K562 (cell line): ENCODE data around the gene RMP24.
A peak's percentile ranks its signal among the peaks of the same experiment; 100 is the strongest.

Source experiments
- ATAC-seq: fragments of 200-7000 bp; cut with Tn5 transposase; 3 replicates; pipeline ENCODE4 v1.9.1; 2020; ENCODE audit warnings: moderate library complexity
- BruUV-seq: library from RNA; stranded (reverse); fragments of 400-500 nt; replicated peaks from 2 replicates; lab custom pipeline; 2021; lab: Mats Ljungman, UMichigan
- CTCF ChIA-PET: fragments of 300-600 bp; formaldehyde crosslinking; extraction: SDS; loops from one replicate; lab custom pipeline; 2021; ENCODE audit warnings: low intra/inter-chr PET ratio; lab: Yijun Ruan, JAX
- POLR2A ChIA-PET: fragments of 300-600, 350-650 bp; sonication (Branson Sonifier 250); formaldehyde crosslinking; extraction: SDS; loops from one replicate; lab custom pipeline; 2021; ENCODE audit warnings: antibody characterized with exemption, inconsistent platforms; lab: Yijun Ruan, JAX
- DNase-seq, 4 experiments: peaks; one replicate each; pipeline versions ENCODE4 v3.0.0 to v3.0.0-alpha.2; 2011 to 2018; ENCODE audit warnings: low spot score in 3 of 4, mixed read lengths in 3 of 4; ENCODE audit errors: extremely low read depth in 1 of 4
- FAIRE-seq: peaks from 2 replicates; lab custom pipeline; 2011; peaks lifted over from hg19 to GRCh38; lab: Jason Lieb, UNC
- H2AFZ ChIP-seq: 2 replicates; pipeline ENCODE4 v1.6.0; 2011; ENCODE audit warnings: low read depth, low read length, control low read depth, inconsistent platforms
- H3K27ac ChIP-seq: fragments of 200-600 bp; 3 replicates; pipeline ENCODE4 v1.8.0; 2011; ENCODE audit warnings: low read depth, mild to moderate bottlenecking, control low read depth, inconsistent platforms, low read length, moderate library complexity, mixed read lengths; ENCODE audit errors: extremely low read depth
- H3K27me3 ChIP-seq, 2 experiments: fragments of 300-600 bp in 1 of 2; 2 replicates in 1 of 2; 3 replicates in 1 of 2; pipeline versions ENCODE4 v1.6.0 to v1.8.0; 2011; ENCODE audit warnings: inconsistent platforms in 2 of 2, low read length in 2 of 2, mild to moderate bottlenecking in 1 of 2, mixed read lengths in 1 of 2, moderate library complexity in 1 of 2; ENCODE audit not compliant: control insufficient read depth in 2 of 2, insufficient read depth in 2 of 2
- H3K36me3 ChIP-seq: fragments of 300-600 bp; 3 replicates; pipeline ENCODE4 v1.8.0; 2011; ENCODE audit warnings: mild to moderate bottlenecking, low read length, inconsistent platforms; ENCODE audit not compliant: control insufficient read depth, insufficient read depth
- H3K4me1 ChIP-seq, 2 experiments: fragments of 200-600 bp in 1 of 2; replicated peaks in 1 of 2; 2 replicates in 1 of 2; 3 replicates in 1 of 2; pipeline versions ENCODE4 v1.5.1 to v1.8.0; 2011; ENCODE audit warnings: inconsistent platforms in 2 of 2, low read length in 2 of 2, mild to moderate bottlenecking in 1 of 2, mixed read lengths in 1 of 2, moderate library complexity in 1 of 2; ENCODE audit not compliant: control insufficient read depth in 2 of 2, insufficient read depth in 2 of 2
- H3K4me2 ChIP-seq: 2 replicates; pipeline ENCODE4 v1.6.1; 2011; ENCODE audit warnings: low read length, control low read depth, inconsistent platforms, mixed read lengths; ENCODE audit not compliant: insufficient read depth
- H3K4me3 ChIP-seq: fragments of 200-600 bp; sonication (generic), shearing (Covaris generic); 2 replicates; pipeline ENCODE4 v1.5.1; 2016; ENCODE audit warnings: control low read depth, inconsistent platforms
- H3K79me2 ChIP-seq: fragments of 200-600 bp; 3 replicates; pipeline ENCODE4 v1.8.0; 2011; ENCODE audit warnings: low read length, inconsistent platforms; ENCODE audit not compliant: control insufficient read depth, insufficient read depth
- H3K9ac ChIP-seq, 2 experiments: 2 replicates each; pipeline versions ENCODE4 v1.6.0 to v1.6.1; 2011; ENCODE audit warnings: low read depth in 2 of 2, low read length in 2 of 2, control low read depth in 1 of 2, inconsistent platforms in 1 of 2, mild to moderate bottlenecking in 1 of 2, mixed read lengths in 1 of 2; ENCODE audit not compliant: insufficient read depth in 1 of 2
- H3K9me1 ChIP-seq: one replicate; pipeline ENCODE4 v1.6.0; 2011; ENCODE audit warnings: inconsistent platforms, mild to moderate bottlenecking, low read length, moderate library complexity; ENCODE audit not compliant: control insufficient read depth, insufficient read depth
- H3K9me3 ChIP-seq: replicated peaks from 2 replicates; pipeline ENCODE4 v1.5.1; 2011; ENCODE audit warnings: low read depth, low read length, inconsistent platforms; ENCODE audit not compliant: control insufficient read depth, insufficient read depth
- H4K20me1 ChIP-seq: replicated peaks from 2 replicates; pipeline ENCODE4 v1.6.1; 2011; ENCODE audit warnings: low read length, inconsistent platforms, mixed read lengths; ENCODE audit not compliant: control insufficient read depth, insufficient read depth
- GATAD2B ChIP-seq: fragments of 450-650 bp; IDR thresholded peaks from 2 replicates; pipeline ENCODE4 v1.6.1; 2017; ENCODE audit warnings: mild to moderate bottlenecking, borderline replicate concordance
- NFYB ChIP-seq: IDR thresholded peaks from 2 replicates; pipeline ENCODE4 v1.6.1; 2011; ENCODE audit warnings: mild to moderate bottlenecking, moderate library complexity; ENCODE audit not compliant: insufficient read length; ENCODE audit errors: extremely low read depth
- PREB ChIP-seq: sonication (generic); formaldehyde crosslinking; IDR thresholded peaks from 2 replicates; pipeline ENCODE4 v1.8.1; 2023; ENCODE audit warnings: mild to moderate bottlenecking, missing genetic modification reagents
- RNF2 ChIP-seq: sonication (generic); IDR thresholded peaks from 2 replicates; pipeline ENCODE4 v1.6.1; 2016
- ZNF707 ChIP-seq: fragments of 250-450 bp; sonication (Bioruptor Pico); conservative IDR thresholded peaks from 2 replicates; pipeline ENCODE4 v1.8.0; 2022; ENCODE audit warnings: inconsistent platforms, mild to moderate bottlenecking, moderate library complexity
- WGBS: fragments of 100-300 bp; shearing (Covaris generic); methylation state at CpG from one replicate; pipeline ENCODE4 v1.1.6; 2016; ENCODE audit warnings: low coverage, mixed read lengths; ENCODE audit not compliant: insufficient coverage; ENCODE audit errors: missing lambda C conversion rate; 5-methylcytosine and 5-hydroxymethylcytosine counted together
- in situ Hi-C: fragments of 300-500 bp; cut with MboI; formaldehyde crosslinking; loops from 4 replicates; pipeline ENCODE4 v1.15.0; 2018; ENCODE audit warnings: inconsistent platforms, mixed read lengths
- intact Hi-C: fragments of 100-400 bp; cut with micrococcal nuclease; formaldehyde crosslinking; loops from 2 replicates; pipeline ENCODE4 v1.14.2; 2022
- TF ChIP-seq, protein P1 (sequence below): sonication (generic); formaldehyde crosslinking; IDR thresholded peaks from 2 replicates; pipeline ENCODE4 v1.8.1; 2023; ENCODE audit warnings: mild to moderate bottlenecking, missing genetic modification reagents
- TF ChIP-seq, protein P2 (sequence below): fragments of 250-450 bp; sonication (Bioruptor Pico); IDR thresholded peaks from 2 replicates; pipeline ENCODE4 v1.5.0; 2021; ENCODE audit warnings: mild to moderate bottlenecking, borderline replicate concordance
- TF ChIP-seq, protein P3 (sequence below): sonication (generic); formaldehyde crosslinking; IDR thresholded peaks from 2 replicates; pipeline ENCODE4 v1.8.1; 2022; ENCODE audit warnings: missing genetic modification reagents

The RMP24 gene

GRCh38 chr18:35973650-35974049, 1.2 kb downstream of the RMP24 start:
- TF ChIP-seq, protein P1, sequence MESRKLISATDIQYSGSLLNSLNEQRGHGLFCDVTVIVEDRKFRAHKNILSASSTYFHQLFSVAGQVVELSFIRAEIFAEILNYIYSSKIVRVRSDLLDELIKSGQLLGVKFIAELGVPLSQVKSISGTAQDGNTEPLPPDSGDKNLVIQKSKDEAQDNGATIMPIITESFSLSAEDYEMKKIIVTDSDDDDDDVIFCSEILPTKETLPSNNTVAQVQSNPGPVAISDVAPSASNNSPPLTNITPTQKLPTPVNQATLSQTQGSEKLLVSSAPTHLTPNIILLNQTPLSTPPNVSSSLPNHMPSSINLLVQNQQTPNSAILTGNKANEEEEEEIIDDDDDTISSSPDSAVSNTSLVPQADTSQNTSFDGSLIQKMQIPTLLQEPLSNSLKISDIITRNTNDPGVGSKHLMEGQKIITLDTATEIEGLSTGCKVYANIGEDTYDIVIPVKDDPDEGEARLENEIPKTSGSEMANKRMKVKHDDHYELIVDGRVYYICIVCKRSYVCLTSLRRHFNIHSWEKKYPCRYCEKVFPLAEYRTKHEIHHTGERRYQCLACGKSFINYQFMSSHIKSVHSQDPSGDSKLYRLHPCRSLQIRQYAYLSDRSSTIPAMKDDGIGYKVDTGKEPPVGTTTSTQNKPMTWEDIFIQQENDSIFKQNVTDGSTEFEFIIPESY (CRISPR knock-in tag), result 0 out of 2 replicates have a peak, but pooled peaks have one; percentile 25
- no peak for TF ChIP-seq RNF2
- CTCF ChIA-PET, result no interaction called here
- POLR2A ChIA-PET, result interaction anchor here (1.9 kb wide), 1 partner anchor 10 kb away, joined by 8 read pairs; no protein-coding TSS in a partner anchor
- Histone ChIP-seq H4K20me1 (no peaks in the 10 kb centered on the region), H2AFZ (no peak overlapping the region), H3K27me3 (no peaks in the 10 kb centered on the region), H3K9me1 (no peaks in the 10 kb centered on the region), H3K9ac (peak overlapping the region; percentile 74 to 93), H3K27ac (no peak overlapping the region; the same call in 2 of the 3 replicates), H3K4me3 (peak overlapping the region; percentile 87), H3K4me2 (peak overlapping the region; percentile 91), H3K79me2 (peaks cover 28% of the 10 kb centered on the region), H3K4me1 (peaks cover 11 to 13% of the 10 kb centered on the region in 2 experiments; a peak in 2 of 5 replicates), H3K36me3 (peaks cover 51% of the 10 kb centered on the region), H3K9me3 (no peaks in the 10 kb centered on the region)
- in situ Hi-C loops (no loop called here), intact Hi-C loops (loop anchor here (2.0 kb wide), 1 partner anchor 155 kb away; the partner anchor contains the start of genes ELP2 and SLC39A6)
- BruUV-seq, result no TSS peak
- ATAC-seq (no peak), FAIRE-seq (no peak), DNase-seq (no peak)
- WGBS, result 65% methylated on average over 12 of the region's 12 CpGs

DNA sequence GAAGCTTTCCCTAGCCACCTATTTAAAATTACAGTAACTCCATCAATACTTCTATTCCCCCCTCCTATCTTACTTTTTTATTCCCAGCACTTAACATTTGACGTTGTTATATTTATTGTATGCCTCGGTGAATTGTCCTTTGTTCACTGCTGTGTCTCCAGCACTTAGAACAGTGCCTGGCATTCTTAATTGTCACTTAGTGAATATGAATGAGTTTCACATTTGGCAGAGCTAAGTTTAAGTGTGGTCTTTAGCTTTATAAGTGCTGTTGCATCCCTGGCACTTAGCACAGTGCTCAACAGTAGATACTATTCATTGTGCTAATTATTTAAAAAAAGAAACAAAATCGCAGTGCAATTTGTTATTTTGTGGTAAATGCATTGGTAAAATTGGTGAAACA, 1.7 kb downstream of the RMP24 start:
- BruUV-seq, result no TSS peak
- CTCF ChIA-PET, result no interaction called here
- WGBS, result 61% methylated on average over 3 of the region's 3 CpGs
- TF ChIP-seq GATAD2B (no peak), ZNF707 (no peak), PREB (CRISPR knock-in tag) (no peak), NFYB (no peak)
- TF ChIP-seq, protein P2, sequence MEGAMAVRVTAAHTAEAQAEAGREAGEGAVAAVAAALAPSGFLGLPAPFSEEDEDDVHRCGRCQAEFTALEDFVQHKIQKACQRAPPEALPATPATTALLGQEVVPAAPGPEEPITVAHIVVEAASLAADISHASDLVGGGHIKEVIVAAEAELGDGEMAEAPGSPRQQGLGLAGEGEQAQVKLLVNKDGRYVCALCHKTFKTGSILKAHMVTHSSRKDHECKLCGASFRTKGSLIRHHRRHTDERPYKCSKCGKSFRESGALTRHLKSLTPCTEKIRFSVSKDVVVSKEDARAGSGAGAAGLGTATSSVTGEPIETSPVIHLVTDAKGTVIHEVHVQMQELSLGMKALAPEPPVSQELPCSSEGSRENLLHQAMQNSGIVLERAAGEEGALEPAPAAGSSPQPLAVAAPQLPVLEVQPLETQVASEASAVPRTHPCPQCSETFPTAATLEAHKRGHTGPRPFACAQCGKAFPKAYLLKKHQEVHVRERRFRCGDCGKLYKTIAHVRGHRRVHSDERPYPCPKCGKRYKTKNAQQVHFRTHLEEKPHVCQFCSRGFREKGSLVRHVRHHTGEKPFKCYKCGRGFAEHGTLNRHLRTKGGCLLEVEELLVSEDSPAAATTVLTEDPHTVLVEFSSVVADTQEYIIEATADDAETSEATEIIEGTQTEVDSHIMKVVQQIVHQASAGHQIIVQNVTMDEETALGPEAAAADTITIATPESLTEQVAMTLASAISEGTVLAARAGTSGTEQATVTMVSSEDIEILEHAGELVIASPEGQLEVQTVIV (CRISPR knock-in tag), result no peak
- TF ChIP-seq, protein P3, sequence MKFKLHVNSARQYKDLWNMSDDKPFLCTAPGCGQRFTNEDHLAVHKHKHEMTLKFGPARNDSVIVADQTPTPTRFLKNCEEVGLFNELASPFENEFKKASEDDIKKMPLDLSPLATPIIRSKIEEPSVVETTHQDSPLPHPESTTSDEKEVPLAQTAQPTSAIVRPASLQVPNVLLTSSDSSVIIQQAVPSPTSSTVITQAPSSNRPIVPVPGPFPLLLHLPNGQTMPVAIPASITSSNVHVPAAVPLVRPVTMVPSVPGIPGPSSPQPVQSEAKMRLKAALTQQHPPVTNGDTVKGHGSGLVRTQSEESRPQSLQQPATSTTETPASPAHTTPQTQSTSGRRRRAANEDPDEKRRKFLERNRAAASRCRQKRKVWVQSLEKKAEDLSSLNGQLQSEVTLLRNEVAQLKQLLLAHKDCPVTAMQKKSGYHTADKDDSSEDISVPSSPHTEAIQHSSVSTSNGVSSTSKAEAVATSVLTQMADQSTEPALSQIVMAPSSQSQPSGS, result no peak

More for the DNA sequence above, 1.7 kb downstream of the RMP24 start:
- Histone ChIP-seq H3K4me1 (peaks cover 11 to 13% of the 10 kb centered on the region in 2 experiments; a peak in 2 of 5 replicates), H3K9ac (no peak overlapping the region), H3K27ac (no peak overlapping the region), H2AFZ (no peak overlapping the region), H3K4me3 (peak overlapping the region; percentile 87; the same call in 1 of the 2 replicates), H3K9me1 (no peaks in the 10 kb centered on the region), H4K20me1 (no peaks in the 10 kb centered on the region), H3K9me3 (no peaks in the 10 kb centered on the region), H3K36me3 (peaks cover 56% of the 10 kb centered on the region), H3K4me2 (0 out of 2 replicates have a peak overlapping the region, but pooled peaks have one; percentile 91), H3K79me2 (peaks cover 28% of the 10 kb centered on the region), H3K27me3 (no peaks in the 10 kb centered on the region)
- no peak for DNase-seq
- no peak for FAIRE-seq
- POLR2A ChIA-PET, result interaction anchor here (0.6 to 0.7 kb wide), 2 partner anchors 9 to 238 kb away, joined by 3 read pairs; no protein-coding TSS in a partner anchor
- ATAC-seq, result no peak
- in situ Hi-C loops, result no loop called here
- intact Hi-C loops, result no loop called here
